Erythroblast (primary cell): Measurements from ENCODE around the gene CFAP92.

Experiments used
- GATA1 ChIP-seq: IDR thresholded peaks from 2 replicates; pipeline ENCODE4 v1.6.1; 2011; ENCODE audit warnings: low read depth, mild to moderate bottlenecking, control low read depth, low read length, moderate library complexity
- POLR2A ChIP-seq: IDR thresholded peaks from 2 replicates; pipeline ENCODE4 v1.6.1; 2011; ENCODE audit warnings: mild to moderate bottlenecking, low read length

- no peak for TF ChIP-seq POLR2A
- TF ChIP-seq GATA1 = no peak
Observed at GRCh38 chr3:128991355-128991895, 2.5 kb downstream of the CFAP92 start.
